GM21737 (cell line): Measurements from ENCODE around the gene PPP5C.
"Not testable (repeated sequence)": the region's sequence is repeated elsewhere in the genome, so short reads cannot be mapped to it uniquely, and the experiment has no call there.

Source experiments
- ATAC-seq: cut with Tn5 transposase; IDR thresholded peaks from one replicate; pipeline ENCODE4 v1.9.1; 2021; ENCODE audit warnings: mild to moderate bottlenecking, moderate library complexity; ENCODE audit not compliant: unreplicated experiment

Gene PPP5C

DNA sequence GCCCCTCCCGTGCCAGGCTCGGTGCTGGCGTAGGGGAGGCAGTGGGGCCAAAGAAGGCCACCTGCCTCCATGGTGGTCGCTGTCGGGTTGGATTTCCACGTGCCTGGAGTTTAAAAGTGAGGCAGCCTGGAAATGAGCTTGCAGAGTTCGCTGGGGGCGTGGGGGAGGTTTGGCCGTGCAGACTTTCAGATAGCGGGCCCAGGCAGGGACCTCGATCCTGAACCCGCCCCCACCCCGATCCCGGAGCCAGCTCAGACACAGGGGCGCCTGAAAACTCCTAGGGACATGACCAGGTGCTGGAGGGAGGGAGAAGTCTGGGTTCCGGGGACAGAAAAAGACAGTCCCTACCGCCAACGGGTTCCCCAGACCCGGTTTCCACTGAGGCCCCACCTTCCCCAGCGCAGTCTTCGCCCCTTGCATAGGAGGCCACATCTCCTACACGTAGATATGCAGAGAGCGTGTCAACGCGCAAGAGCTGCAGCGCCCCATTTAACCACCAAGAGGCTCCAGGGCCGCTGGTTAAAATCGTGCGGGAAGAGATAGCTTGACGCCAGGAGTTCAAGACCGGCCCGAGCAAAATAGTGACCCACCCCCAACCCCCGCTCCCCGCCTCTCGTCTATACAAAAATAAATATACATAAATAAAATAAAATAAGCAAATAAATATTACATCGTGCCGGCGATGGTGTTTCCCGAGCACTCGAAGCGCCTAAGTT lies 58.0 kb downstream of the PPP5C start:
- no peak for ATAC-seq

- no peak for ATAC-seq
Observed at GRCh38 chr19:46406976-46407375, 60.1 kb downstream of the PPP5C start.

DNA sequence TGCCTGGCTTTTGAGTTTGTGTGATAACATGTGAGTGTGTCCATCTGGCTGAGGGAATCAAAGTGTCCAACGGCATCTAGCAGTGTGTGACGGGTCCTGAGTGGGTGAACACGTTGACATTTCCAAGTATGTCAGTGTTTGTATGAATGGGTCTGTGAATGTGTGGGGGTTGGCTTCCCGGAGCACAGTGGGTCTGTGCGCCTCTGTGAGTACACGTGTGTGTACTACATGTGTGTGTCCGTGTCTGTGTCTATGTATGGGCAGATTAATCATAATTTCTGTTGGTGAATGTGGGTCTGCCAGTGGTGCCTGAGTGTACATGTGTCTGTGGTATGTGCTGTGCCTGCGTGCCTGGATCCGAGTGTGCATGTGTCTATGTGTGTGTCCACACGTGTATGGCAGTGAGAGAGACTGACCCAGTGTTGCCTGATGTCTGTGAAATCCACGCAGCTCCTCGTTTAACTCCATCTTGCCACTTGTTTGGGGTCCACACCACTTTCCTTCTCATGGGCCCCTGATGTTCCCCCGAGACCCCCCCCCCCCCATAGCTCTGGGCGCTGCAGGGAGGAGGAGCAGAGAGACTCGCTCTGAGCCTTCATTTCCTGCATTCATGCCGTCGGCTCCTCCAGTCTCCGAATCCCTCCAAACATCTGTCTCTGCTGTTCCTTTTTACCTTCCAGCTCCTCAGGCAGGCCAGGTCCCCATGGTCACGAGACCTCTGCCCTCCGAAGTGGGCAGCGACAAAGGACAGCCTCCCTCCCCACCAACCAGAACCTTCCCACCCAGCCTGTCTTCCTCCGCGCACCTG lies 61.2 kb downstream of the PPP5C start:
- ATAC-seq: no peak

DNA sequence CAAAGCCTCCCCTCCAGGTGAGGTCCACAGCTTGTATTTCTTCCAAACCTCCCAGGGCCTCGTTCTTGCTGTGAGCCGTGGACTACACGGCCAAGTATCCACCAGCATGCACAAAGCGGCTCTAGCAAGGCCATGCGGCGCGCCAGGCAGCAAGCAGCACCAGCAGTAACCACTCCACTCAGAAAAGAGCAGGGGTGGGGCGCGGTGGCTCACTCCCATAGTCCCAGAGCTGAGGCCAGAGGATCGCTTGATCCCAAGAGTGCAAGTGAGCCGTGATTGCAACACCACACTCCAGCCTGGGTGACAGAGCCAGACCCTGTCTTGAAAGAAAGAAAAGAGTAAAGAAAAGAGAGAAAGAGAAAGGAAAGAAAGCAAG lies 61.8 kb downstream of the PPP5C start:
- ATAC-seq: no peak

DNA sequence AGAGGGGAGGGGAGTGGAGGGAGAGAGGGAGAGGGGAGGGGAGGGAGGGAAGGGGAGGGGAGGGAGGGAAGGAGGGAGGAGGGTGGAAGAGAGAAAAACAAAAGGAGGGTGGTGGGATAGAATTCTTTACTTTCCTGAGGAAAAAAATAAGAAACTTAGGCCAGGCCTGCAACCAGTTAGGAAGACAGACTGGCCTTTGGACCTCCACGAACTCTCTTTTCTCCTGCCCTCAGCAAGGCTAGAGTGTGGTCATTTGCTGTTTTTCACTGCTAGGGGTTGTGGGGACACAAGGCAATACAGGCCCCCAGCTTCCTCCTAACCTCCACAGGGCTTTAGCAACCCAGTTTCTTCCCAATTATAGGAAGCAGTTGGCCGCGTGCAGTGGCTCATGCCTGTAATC lies 62.3 kb downstream of the PPP5C start:
- no peak for ATAC-seq

DNA sequence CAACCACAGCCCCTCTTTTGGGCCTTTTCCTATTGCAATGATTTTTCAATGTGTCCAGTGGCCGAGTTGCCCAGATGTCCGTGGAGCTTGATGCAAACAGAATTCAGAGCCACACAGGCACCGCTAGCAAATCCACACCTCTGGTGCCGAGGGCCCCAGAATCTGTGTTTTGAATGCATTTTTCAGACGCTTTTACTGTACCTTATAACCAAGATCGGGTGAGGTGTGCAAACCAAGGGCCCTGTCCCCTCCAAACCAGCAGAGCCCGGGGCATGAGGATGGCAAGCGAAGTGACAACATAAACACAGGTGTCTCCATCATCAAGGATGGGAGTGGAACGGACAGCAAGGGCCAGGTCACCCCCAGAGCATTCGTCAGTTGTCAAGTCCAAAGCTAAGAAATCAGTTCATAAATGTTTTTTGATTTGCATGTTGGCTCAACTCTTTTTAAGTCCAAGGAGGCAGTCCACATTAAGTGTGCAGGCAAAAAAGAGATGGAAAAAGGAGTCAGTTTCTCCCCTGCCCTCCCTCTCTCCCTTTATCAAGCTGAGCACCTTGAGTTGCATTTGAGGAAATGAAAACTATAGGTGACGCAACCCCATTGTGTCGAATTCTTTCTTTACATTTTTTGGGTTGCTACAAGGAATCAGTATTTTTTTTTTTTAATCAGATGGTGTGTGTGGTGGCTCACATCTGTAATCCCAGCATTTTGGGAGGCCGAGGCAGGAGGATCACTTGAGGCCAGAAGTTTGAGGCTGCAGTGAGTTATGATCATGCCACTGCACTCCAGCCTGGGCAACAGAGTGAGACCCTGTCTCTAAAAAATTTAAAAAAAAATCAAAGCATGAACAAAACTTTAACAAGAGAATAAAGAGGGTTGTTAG lies 63.6 kb downstream of the PPP5C start:
- no peak for ATAC-seq

DNA sequence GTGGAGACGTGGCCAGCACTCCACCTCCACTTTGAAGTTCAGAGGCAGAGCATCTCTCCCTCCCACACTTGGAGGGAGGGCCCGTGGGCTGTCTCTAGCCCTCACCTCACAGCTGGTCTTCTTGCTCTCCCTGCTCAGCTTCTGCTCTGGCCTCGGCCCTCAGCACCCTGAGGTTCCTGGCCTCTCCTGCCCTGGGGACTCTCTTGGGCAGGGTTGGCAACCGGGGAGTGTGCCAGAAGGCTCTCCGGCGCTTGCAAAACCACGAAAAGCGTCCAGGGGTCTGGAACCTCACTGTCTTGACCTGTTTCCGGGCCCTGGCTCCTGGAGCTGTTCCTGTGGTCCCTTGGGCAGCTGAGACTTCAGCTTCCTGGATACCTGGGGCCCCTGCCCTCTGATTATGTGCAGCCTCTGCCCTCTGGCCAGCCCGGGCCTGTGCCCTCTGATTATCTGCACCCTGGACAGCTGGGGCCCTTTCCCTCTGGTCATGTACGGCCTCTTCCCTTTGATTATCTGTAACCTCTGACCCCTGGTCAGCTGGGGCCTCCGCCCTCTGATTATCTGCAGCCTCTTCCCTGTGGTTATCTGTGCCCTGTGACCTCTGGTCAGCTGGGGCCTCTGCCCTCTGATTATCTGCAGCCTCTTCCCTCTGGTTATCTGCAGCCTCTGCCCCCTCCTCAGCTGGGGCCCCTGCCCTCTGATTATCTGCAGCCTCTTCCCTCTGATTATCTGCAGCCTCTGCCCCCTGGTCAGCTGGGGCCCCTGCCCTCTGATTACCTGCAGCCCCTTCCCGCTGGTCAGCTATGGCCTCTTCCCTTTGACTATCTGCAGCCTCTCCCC lies 64.4 kb downstream of the PPP5C start:
- no peak for ATAC-seq

DNA sequence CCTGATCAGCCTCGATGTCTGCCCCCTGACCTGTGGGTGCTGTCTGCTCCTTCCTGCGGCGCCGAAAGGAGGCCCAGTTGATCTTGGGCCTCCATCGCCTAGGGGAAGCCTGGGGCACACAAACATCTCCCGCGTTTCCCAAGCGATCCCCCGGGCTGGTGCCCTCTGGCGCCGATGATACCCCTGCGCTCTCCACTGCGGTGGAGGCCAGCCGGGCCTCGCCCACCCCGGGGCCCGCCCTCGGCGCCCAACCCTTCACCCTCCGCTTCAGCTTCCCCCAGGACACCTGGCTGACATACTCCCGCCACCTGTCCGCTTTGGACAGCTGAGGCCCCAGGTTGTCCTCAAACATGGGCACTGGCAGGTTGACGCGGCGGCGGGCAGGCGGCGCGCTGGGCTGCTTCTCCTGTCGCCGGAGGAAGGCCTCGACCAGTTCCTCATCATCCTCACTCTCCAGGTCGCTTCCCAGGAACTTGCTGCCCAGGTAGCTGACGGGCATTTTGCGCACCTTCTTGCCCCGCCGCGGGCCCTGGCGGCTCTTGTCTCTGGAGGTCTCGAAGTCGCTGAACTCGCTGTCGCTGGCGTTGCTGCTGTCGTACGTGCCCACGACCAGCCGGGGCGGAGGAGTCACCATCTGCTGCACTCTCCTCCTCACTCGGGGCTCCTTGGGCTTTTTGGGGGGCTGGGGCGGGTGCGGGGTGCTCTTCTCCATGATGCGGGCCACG lies 65.2 kb downstream of the PPP5C start:
- ATAC-seq: no peak

GRCh38 chr19:46412650-46413261 lies 65.9 kb downstream of the PPP5C start:
- ATAC-seq: no peak

DNA sequence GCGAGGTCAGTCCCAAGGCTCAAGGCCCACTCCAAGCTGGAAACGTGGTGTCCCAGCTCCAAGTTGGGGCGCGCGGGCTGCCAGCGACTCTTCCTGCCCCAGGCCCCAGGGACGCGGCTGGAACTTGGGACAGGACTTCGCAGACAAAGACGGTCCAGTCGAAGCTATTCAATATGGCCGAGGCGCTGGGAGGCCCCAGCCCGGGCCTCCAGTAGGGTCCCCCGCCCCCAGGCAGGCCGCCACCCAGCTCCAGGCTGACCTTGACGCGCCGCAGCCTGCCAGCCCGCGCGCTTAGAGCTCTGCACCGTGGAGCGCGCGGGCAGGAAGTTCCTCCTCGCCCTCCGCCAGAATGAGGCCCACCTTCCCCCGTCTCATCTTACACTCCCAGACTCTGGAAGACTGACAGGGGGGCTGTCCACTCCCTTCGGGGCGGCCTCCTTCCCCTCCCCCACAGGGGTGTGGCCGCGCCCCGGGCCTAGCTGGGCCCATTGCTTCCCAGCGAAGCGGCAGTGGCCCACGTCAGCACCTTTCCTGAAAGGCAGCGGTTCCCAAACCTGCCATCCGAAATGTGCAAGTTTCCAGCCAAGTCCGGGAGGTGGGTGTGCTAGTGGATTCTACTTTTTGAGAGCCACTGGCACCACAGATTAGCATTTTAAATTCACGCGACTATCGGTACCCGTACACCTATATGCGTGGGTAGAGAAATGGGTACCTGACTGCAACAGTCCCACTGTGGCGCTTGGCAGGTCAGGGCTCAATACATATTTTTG lies 66.6 kb downstream of the PPP5C start, which contains the start of gene CCDC8:
Gene CCDC8, minus strand, starts transcription at position 303 of the 770 bp plus-strand sequence. CDS start 754 bp downstream, outside the sequence.
- ATAC-seq: no peak

DNA sequence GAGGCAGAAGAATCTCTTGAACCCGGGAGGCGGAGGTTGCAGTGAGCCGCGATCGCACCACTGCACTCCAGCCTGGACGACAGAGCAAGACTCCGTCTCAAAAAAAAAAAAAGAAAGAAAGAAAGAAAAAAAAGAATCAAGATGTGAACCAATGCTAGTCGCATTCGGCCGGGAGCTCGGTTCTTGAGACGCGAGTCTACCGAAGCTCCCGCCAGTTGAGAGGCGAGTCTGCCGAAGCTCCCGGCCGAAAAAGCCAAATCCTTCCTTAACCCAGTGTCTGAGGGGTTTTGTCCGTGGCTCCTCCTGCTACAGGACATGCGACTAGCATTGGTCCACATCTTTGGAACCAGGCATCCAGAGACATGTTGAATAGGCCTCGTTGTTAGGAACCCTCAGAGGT lies 68.0 kb downstream of the PPP5C start:
- ATAC-seq: not testable (repeated sequence)

- ATAC-seq: not testable (repeated sequence)
Observed at GRCh38 chr19:46415804-46416709, 69.2 kb downstream of the PPP5C start.

GRCh38 chr19:46420056-46420455 lies 73.2 kb downstream of the PPP5C start:
- no peak for ATAC-seq

- ATAC-seq: no peak
Observed at GRCh38 chr19:46422344-46422743, 75.5 kb downstream of the PPP5C start.

DNA sequence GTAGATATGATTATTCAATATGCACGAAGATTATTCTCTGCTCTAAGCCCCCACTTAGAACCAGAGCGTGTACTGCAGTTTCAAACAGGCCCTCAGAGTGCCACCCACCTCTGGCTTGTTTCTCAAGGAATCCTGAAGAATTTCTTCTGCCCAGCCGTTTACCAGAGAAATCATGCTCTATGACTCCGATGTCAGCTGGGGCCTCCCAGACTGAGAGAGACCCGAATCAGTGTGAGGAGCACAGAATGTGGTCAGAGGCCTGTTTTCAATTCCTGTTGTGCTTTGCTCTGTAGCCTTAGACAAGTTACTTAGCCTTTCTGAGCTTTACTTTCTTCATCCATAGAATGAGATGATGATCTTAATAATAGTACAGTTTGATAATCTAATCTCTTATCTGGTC lies 76.3 kb downstream of the PPP5C start:
- no peak for ATAC-seq

DNA sequence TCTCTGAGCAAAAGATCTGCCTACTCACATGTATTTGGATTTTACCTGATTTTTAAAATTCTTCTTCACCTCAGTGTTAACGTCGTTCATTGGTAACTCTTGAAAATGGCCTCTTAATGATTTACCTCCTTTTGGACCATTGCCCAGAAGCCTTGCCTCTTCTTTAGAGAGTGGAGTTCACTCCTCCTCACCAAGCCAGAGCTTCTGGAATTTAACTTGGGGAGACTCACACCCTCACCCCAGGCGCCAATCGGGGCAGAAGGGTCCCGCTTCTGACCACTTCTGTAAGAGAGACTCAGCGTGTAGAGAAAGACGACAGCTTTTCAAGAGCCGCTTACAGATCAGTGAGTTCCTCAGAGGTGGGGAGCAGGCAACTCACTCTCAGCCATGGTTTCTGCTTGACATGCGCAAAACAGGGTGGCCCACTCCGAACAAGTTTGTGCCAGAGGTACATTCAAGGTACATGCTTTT lies 79.2 kb downstream of the PPP5C start:
- ATAC-seq: no peak

DNA sequence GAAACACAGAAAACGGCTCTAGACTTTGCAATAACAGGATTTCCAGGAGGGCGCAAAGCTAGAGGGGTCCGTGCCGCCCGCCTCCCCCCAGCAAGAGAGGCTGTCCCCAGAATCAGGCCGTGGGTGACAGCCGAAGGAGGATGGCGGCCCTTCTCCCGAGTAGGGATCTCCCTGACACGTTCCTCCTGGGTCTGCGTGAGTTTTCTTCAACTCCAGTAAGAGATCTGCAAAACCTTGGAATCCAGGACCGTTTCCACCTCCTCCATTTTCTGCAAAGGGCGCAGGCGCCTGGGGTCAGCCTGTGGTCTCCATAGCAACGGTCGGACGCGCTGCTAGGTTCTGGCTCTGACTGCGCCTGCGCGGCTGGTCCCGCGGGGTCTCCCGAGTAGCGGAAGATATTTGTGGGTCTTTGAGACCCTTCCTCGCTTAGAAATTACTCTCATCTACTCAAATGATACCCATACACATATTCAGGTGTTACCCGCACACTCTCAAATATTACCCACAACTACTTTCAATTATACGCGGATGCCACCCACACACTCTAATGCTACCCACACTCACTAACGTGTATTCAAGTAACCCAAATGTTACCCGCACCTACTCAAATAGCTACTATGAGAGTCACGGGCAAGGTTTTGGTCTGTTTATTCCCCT lies 79.7 kb downstream of the PPP5C start:
- ATAC-seq: no peak
